H1 (cell line): ENCODE results near the gene SLC12A2. TPM values are rescaled to one million over a fixed set of nuclear protein-coding genes. Genes with fewer than 3 reads are reported as not detected.

Experiments
- CTCF ChIA-PET: fragments of 300-600 bp; sonication (Branson Sonifier 250); formaldehyde crosslinking; loops from one replicate; lab custom pipeline; 2021; ENCODE audit not compliant: partially characterized antibody; lab: Charles Lee
- POLR2A ChIA-PET: fragments of 300-600 bp; sonication (Branson Sonifier 250); formaldehyde crosslinking; loops from one replicate; lab custom pipeline; 2021; ENCODE audit warnings: inconsistent platforms; ENCODE audit not compliant: partially characterized antibody; lab: Charles Lee
- DNase-seq, 2 experiments: peaks; one replicate each; pipeline versions ENCODE4 v3.0.0 to v3.0.0-alpha.2; 2010 to 2022; ENCODE audit warnings: low spot score in 2 of 2, low read depth in 1 of 2, mixed read lengths in 1 of 2
- FAIRE-seq: peaks from 2 replicates; lab custom pipeline; 2011; peaks lifted over from hg19 to GRCh38; lab: Jason Lieb, UNC
- H2AFZ ChIP-seq: 2 replicates; pipeline ENCODE4 v1.8.1; 2012; ENCODE audit warnings: low read length, inconsistent platforms
- H2AK5ac ChIP-seq: 2 replicates; pipeline ENCODE4 v1.6.1; 2013; ENCODE audit warnings: low read depth, low read length
- H2BK120ac ChIP-seq: replicated peaks from 2 replicates; pipeline ENCODE3; 2013; ENCODE audit warnings: low read depth, low read length, inconsistent platforms
- H2BK12ac ChIP-seq: 2 replicates; pipeline ENCODE4 v1.6.1; 2013; ENCODE audit warnings: low read depth, low read length
- H2BK15ac ChIP-seq: 2 replicates; pipeline ENCODE4 v1.6.1; 2013; ENCODE audit warnings: low read length
- H2BK20ac ChIP-seq: 2 replicates; pipeline ENCODE4 v1.6.1; 2013; ENCODE audit warnings: low read length
- H2BK5ac ChIP-seq: 2 replicates; pipeline ENCODE4 v1.6.1; 2013; ENCODE audit warnings: low read depth, low read length
- H3K14ac ChIP-seq: 2 replicates; pipeline ENCODE4 v1.6.1; 2013; ENCODE audit warnings: inconsistent platforms; ENCODE audit not compliant: insufficient read length
- H3K18ac ChIP-seq: 2 replicates; pipeline ENCODE4 v1.6.1; 2013; ENCODE audit warnings: low read length; ENCODE audit errors: extremely low read depth
- H3K23ac ChIP-seq: 2 replicates; pipeline ENCODE4 v1.6.1; 2013; ENCODE audit warnings: inconsistent platforms; ENCODE audit not compliant: insufficient read length
- H3K23me2 ChIP-seq: 2 replicates; pipeline ENCODE4 v1.6.1; 2013; ENCODE audit warnings: low read depth, low read length
- H3K27ac ChIP-seq: 2 replicates; pipeline ENCODE4 v1.6.1; 2011; ENCODE audit warnings: low read depth, low read length, inconsistent platforms
- H3K27me3 ChIP-seq, 4 experiments: replicated peaks in 1 of 4; 1 replicate in 1 of 4; 2 replicates in 3 of 4; pipeline versions ENCODE4 v1.6.1 to v1.8.1; 2011 to 2013; ENCODE audit warnings: low read length in 3 of 4, mild to moderate bottlenecking in 3 of 4, inconsistent platforms in 2 of 4, mixed read lengths in 2 of 4, moderate library complexity in 1 of 4; ENCODE audit not compliant: control insufficient read depth in 3 of 4, insufficient read depth in 3 of 4; ENCODE audit errors: extremely low read depth in 1 of 4
- H3K36me3 ChIP-seq, 4 experiments: 2 replicates each; pipeline versions ENCODE4 v1.6.1 to v1.8.1; 2011 to 2013; ENCODE audit warnings: mild to moderate bottlenecking in 4 of 4, low read length in 3 of 4, moderate library complexity in 2 of 4, control low read depth in 1 of 4, inconsistent platforms in 1 of 4; ENCODE audit not compliant: insufficient read depth in 4 of 4, control insufficient read depth in 2 of 4
- H3K4ac ChIP-seq: replicated peaks from 2 replicates; pipeline ENCODE3; 2013; ENCODE audit warnings: low read length, low read depth, mixed read lengths, inconsistent platforms; ENCODE audit not compliant: insufficient read length
- H3K4me1 ChIP-seq, 4 experiments: replicated peaks in 1 of 4; 1 replicate in 1 of 4; 2 replicates in 3 of 4; pipeline versions ENCODE4 v1.6.1 to v1.8.1; 2011 to 2013; ENCODE audit warnings: low read length in 3 of 4, inconsistent platforms in 2 of 4, mixed read lengths in 1 of 4; ENCODE audit not compliant: insufficient read depth in 4 of 4, control insufficient read depth in 3 of 4
- H3K4me2 ChIP-seq, 2 experiments: 2 replicates each; pipeline versions ENCODE4 v1.6.1 to v1.8.1; 2011 to 2013; ENCODE audit warnings: low read depth in 2 of 2, low read length in 2 of 2, control low read depth in 1 of 2, inconsistent platforms in 1 of 2, mild to moderate bottlenecking in 1 of 2; ENCODE audit not compliant: insufficient read depth in 1 of 2
- H3K4me3 ChIP-seq, 4 experiments: fragments of 200-600, 300-600 bp in 1 of 4; sonication (generic), shearing (Covaris generic), sonication (Bioruptor Twin) in 1 of 4; 2 replicates each; pipeline versions ENCODE4 v1.5.1 to v1.8.1; 2011 to 2016; ENCODE audit warnings: low read length in 4 of 4, low read depth in 3 of 4, control low read depth in 2 of 4, inconsistent platforms in 2 of 4, mild to moderate bottlenecking in 2 of 4, mixed read lengths in 1 of 4, moderate library complexity in 1 of 4; ENCODE audit not compliant: insufficient read depth in 2 of 4; ENCODE audit errors: extremely low read depth in 1 of 4
- H3K56ac ChIP-seq: replicated peaks from 2 replicates; pipeline ENCODE3; 2013; ENCODE audit warnings: low read depth, mild to moderate bottlenecking, mixed read lengths, low read length, inconsistent platforms; ENCODE audit not compliant: insufficient read length
- H3K79me1 ChIP-seq: 2 replicates; pipeline ENCODE4 v1.6.1; 2013; ENCODE audit warnings: low read depth, low read length, control low read depth
- H3K79me2 ChIP-seq, 2 experiments: 2 replicates each; pipeline versions ENCODE4 v1.6.1 to v1.8.1; 2012 to 2013; ENCODE audit warnings: low read length in 2 of 2, mild to moderate bottlenecking in 2 of 2, inconsistent platforms in 1 of 2; ENCODE audit not compliant: insufficient read depth in 2 of 2, control insufficient read depth in 1 of 2
- H3K9ac ChIP-seq, 4 experiments: replicated peaks in 1 of 4; 1 replicate in 1 of 4; 2 replicates in 3 of 4; pipeline versions ENCODE4 v1.6.1 to v1.8.1; 2011 to 2013; ENCODE audit warnings: low read depth in 3 of 4, low read length in 3 of 4, control low read depth in 2 of 4, mild to moderate bottlenecking in 2 of 4, moderate library complexity in 2 of 4, inconsistent platforms in 1 of 4; ENCODE audit errors: extremely low read depth in 1 of 4
- H3K9me3 ChIP-seq, 2 experiments: 2 replicates each; pipeline versions ENCODE4 v1.6.1 to v1.8.1; 2012 to 2013; ENCODE audit warnings: mild to moderate bottlenecking in 2 of 2, moderate library complexity in 2 of 2, control low read depth in 1 of 2, inconsistent platforms in 1 of 2, low read depth in 1 of 2, low read length in 1 of 2, mixed read lengths in 1 of 2; ENCODE audit not compliant: insufficient read depth in 2 of 2
- H4K20me1 ChIP-seq, 2 experiments: replicated peaks in 1 of 2; 2 replicates each; pipeline versions ENCODE3 to v1.8.1; 2011 to 2013; ENCODE audit warnings: inconsistent platforms in 2 of 2, low read length in 2 of 2, mild to moderate bottlenecking in 1 of 2; ENCODE audit not compliant: insufficient read depth in 2 of 2, control insufficient read depth in 1 of 2
- H4K5ac ChIP-seq: 2 replicates; pipeline ENCODE4 v1.6.1; 2013; ENCODE audit warnings: low read length, low read depth, mixed read lengths, inconsistent platforms; ENCODE audit not compliant: insufficient read length
- H4K8ac ChIP-seq: 2 replicates; pipeline ENCODE4 v1.8.0; 2013; ENCODE audit warnings: mild to moderate bottlenecking, moderate library complexity, low read length, inconsistent platforms; ENCODE audit not compliant: insufficient read depth; ENCODE audit errors: extremely low read depth
- H4K91ac ChIP-seq: replicated peaks from 2 replicates; pipeline ENCODE3; 2013; ENCODE audit warnings: low read length, mixed read lengths, inconsistent platforms; ENCODE audit not compliant: insufficient read length
- BCL11A ChIP-seq, 2 experiments: IDR thresholded peaks; one replicate each; pipeline ENCODE4 v1.6.1; 2011; ENCODE audit warnings: low read depth in 2 of 2, low read length in 2 of 2, mild to moderate bottlenecking in 2 of 2
- BRCA1 ChIP-seq: IDR thresholded peaks from 2 replicates; pipeline ENCODE4 v1.6.1; 2012; ENCODE audit warnings: low read depth, low read length, improper control_type of control experiment
- HDAC6 ChIP-seq: IDR thresholded peaks from one replicate; pipeline ENCODE4 v1.7.1; 2012; ENCODE audit warnings: low read depth, mild to moderate bottlenecking, inconsistent platforms, low read length, moderate library complexity
- JUND ChIP-seq: IDR thresholded peaks from 2 replicates; pipeline ENCODE4 v1.6.1; 2011; ENCODE audit warnings: mild to moderate bottlenecking, improper control_type of control experiment, low read length
- KDM4A ChIP-seq: IDR thresholded peaks from one replicate; pipeline ENCODE4 v1.7.1; 2012; ENCODE audit warnings: low read depth, mild to moderate bottlenecking, moderate library complexity, low read length, inconsistent platforms; ENCODE audit not compliant: severe bottlenecking
- SIRT6 ChIP-seq: IDR thresholded peaks from one replicate; pipeline ENCODE4 v1.7.1; 2012; ENCODE audit warnings: low read length, inconsistent platforms
- SP4 ChIP-seq: IDR thresholded peaks from 2 replicates; pipeline ENCODE4 v1.6.1; 2012; ENCODE audit warnings: low read length, inconsistent platforms
- TAF1 ChIP-seq: IDR thresholded peaks from 2 replicates; pipeline ENCODE4 v1.6.1; 2011; ENCODE audit warnings: mild to moderate bottlenecking, low read depth, low read length
- TAF7 ChIP-seq: optimal IDR thresholded peaks from 2 replicates; pipeline ENCODE3; 2011; ENCODE audit warnings: low read depth, mild to moderate bottlenecking, inconsistent platforms, low read length, moderate library complexity, borderline replicate concordance
- TCF12 ChIP-seq: IDR thresholded peaks from 2 replicates; pipeline ENCODE4 v1.6.1; 2011; ENCODE audit warnings: low read depth, mild to moderate bottlenecking, low read length
- ZNF274 ChIP-seq: IDR thresholded peaks from 2 replicates; pipeline ENCODE4 v1.7.0; 2012; ENCODE audit warnings: low read length, borderline replicate concordance; ENCODE audit errors: extremely low read depth
- polyA plus RNA-seq, 7 experiments: library from polyadenylated mRNA; depleted of rRNA in 3 of 7; stranded (reverse) in 5 of 7; unstranded in 2 of 7; fragments of >200 nt in 5 of 7; fragments of 200-250 nt in 2 of 7; gene quantifications; 1 replicate in 5 of 7; 2 replicates in 1 of 7; 4 replicates in 1 of 7; pipeline versions ENCODE4 v1.2.1 to v1.2.3, GENCODE V29; 2011 to 2013; ENCODE audit warnings: missing spikeins in 2 of 7, mixed read lengths in 2 of 7
- total RNA-seq: library from RNA; stranded (reverse); fragmentation: NEBNext Ultra II Directional; extraction: Animal tissue kit (Norgen Biotek cat#: 25700); gene quantifications from 2 replicates; pipeline ENCODE4 v1.2.1, GENCODE V29; 2021
- TF ChIP-seq, protein P1 (sequence below): IDR thresholded peaks from 2 replicates; pipeline ENCODE4 v1.6.1; 2011; ENCODE audit warnings: low read depth, mild to moderate bottlenecking, low read length; ENCODE audit not compliant: insufficient read depth
- TF ChIP-seq, protein P2 (sequence below), 3 experiments: IDR thresholded peaks; 1 replicate in 2 of 3; 2 replicates in 1 of 3; pipeline versions ENCODE4 v1.5.1 to v1.6.1; 2011; ENCODE audit warnings: low read length in 3 of 3, mild to moderate bottlenecking in 3 of 3, inconsistent platforms in 2 of 3, low read depth in 1 of 3, moderate library complexity in 1 of 3; ENCODE audit not compliant: insufficient read depth in 1 of 3; ENCODE audit errors: control extremely low read depth in 1 of 3

Gene SLC12A2
- total and polyA plus RNA-seq, 2 of the 8 experiments (the other 6 are each of a cell fraction or from before 2014, with no cell fraction given): 2.6 to 16.2 TPM

GRCh38 chr5:128074953-128075352 lies 8.6 kb upstream of the SLC12A2 start:
- ChIA-PET POLR2A (no interaction called here), CTCF (no interaction called here)
- TF ChIP-seq BRCA1 (no peak), TAF1 (no peak), JUND (no peak), ZNF274 (no peak), KDM4A (no peak), TAF7 (no peak), SP4 (no peak), HDAC6 (no peak), TCF12 (no peak), BCL11A (IDR thresholded peaks at IDR 0.05; ENCODE audit: low read depth in 2 of 2, low read length in 2 of 2) (no peak), SIRT6 (no peak)
- TF ChIP-seq, protein P1, sequence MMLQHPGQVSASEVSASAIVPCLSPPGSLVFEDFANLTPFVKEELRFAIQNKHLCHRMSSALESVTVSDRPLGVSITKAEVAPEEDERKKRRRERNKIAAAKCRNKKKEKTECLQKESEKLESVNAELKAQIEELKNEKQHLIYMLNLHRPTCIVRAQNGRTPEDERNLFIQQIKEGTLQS: no peak
- TF ChIP-seq, protein P2, sequence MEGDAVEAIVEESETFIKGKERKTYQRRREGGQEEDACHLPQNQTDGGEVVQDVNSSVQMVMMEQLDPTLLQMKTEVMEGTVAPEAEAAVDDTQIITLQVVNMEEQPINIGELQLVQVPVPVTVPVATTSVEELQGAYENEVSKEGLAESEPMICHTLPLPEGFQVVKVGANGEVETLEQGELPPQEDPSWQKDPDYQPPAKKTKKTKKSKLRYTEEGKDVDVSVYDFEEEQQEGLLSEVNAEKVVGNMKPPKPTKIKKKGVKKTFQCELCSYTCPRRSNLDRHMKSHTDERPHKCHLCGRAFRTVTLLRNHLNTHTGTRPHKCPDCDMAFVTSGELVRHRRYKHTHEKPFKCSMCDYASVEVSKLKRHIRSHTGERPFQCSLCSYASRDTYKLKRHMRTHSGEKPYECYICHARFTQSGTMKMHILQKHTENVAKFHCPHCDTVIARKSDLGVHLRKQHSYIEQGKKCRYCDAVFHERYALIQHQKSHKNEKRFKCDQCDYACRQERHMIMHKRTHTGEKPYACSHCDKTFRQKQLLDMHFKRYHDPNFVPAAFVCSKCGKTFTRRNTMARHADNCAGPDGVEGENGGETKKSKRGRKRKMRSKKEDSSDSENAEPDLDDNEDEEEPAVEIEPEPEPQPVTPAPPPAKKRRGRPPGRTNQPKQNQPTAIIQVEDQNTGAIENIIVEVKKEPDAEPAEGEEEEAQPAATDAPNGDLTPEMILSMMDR (IDR thresholded peaks at IDR 0.05; ENCODE audit: control extremely low read depth in 1 of 3, insufficient read depth in 1 of 3, low read depth in 1 of 3, low read length in 3 of 3): no peak

More at GRCh38 chr5:128074953-128075352, 8.6 kb upstream of the SLC12A2 start:
- H2AFZ ChIP-seq: no peak overlapping the region
- H3K36me3 ChIP-seq: no peaks in the 10 kb centered on the region
- no peak overlapping the region for H2BK120ac ChIP-seq
- no peak overlapping the region for H4K5ac ChIP-seq
- no peak overlapping the region for H3K4me2 ChIP-seq
- FAIRE-seq: no peak
- no peak overlapping the region for H2BK5ac ChIP-seq
- no peak overlapping the region for H2BK15ac ChIP-seq
- no peak overlapping the region for H3K14ac ChIP-seq
- DNase-seq: no peak
- no peak overlapping the region for H2AK5ac ChIP-seq
- H3K23ac ChIP-seq: no peak overlapping the region
- no peaks in the 10 kb centered on the region for H3K79me1 ChIP-seq
- H3K27me3 ChIP-seq: no peaks in the 10 kb centered on the region
- H3K23me2 ChIP-seq: no peaks in the 10 kb centered on the region
- H3K4ac ChIP-seq: no peak overlapping the region
- H4K8ac ChIP-seq: no peak overlapping the region
- H3K18ac ChIP-seq: no peak overlapping the region
- no peaks in the 10 kb centered on the region for H3K79me2 ChIP-seq
- no peak overlapping the region for H2BK12ac ChIP-seq
- H3K9ac ChIP-seq: no peak overlapping the region
- no peaks in the 10 kb centered on the region for H4K20me1 ChIP-seq
- no peaks in the 10 kb centered on the region for H3K9me3 ChIP-seq
- no peak overlapping the region for H4K91ac ChIP-seq
- no peaks in the 10 kb centered on the region for H3K4me1 ChIP-seq
- no peak overlapping the region for H2BK20ac ChIP-seq
- no peak overlapping the region for H3K56ac ChIP-seq
- H3K27ac ChIP-seq: no peak overlapping the region
- no peak overlapping the region for H3K4me3 ChIP-seq
